Upper lobe of left lung (tissue), 4 donors: Measurements from ENCODE around the gene SNU13.

ENCODE experiments used
- CTCF ChIP-seq, 6 experiments: fragments of 450-650 bp in 4 of 6; fragments of 200-600 bp in 2 of 6; sonication (generic) in 2 of 6; IDR thresholded peaks; one replicate each; pipeline ENCODE4 v1.5.1; 2016 to 2019; ENCODE audit warnings: antibody characterized with exemption in 6 of 6
- POLR2AphosphoS5 ChIP-seq, 2 donors: sonication (generic); formaldehyde crosslinking; IDR thresholded peaks; one replicate each; pipeline ENCODE4 v1.5.1; 2017; ENCODE audit warnings: antibody characterized with exemption in 2 of 2

GRCh38 chr22:41658869-41659268, 29.8 kb downstream of the SNU13 start:
- TF ChIP-seq CTCF (IDR thresholded peaks at IDR 0.05) (no peak), POLR2AphosphoS5 (IDR thresholded peaks at IDR 0.05) (no peak)
